Astrocyte (in vitro differentiated cells and primary cell): ENCODE measurements around the gene STARD3NL.

ENCODE experiments used
- EZH2 ChIP-seq: IDR thresholded peaks from 2 replicates; pipeline ENCODE4 v1.6.1; 2012; ENCODE audit warnings: mild to moderate bottlenecking, low read length, inconsistent platforms; ENCODE audit not compliant: insufficient read depth
- TF ChIP-seq, protein P1 (sequence below): IDR thresholded peaks from 2 replicates; pipeline ENCODE4 v1.5.1; 2011; ENCODE audit warnings: low read depth, mild to moderate bottlenecking, inconsistent platforms, low read length, moderate library complexity; ENCODE audit not compliant: insufficient read depth

DNA sequence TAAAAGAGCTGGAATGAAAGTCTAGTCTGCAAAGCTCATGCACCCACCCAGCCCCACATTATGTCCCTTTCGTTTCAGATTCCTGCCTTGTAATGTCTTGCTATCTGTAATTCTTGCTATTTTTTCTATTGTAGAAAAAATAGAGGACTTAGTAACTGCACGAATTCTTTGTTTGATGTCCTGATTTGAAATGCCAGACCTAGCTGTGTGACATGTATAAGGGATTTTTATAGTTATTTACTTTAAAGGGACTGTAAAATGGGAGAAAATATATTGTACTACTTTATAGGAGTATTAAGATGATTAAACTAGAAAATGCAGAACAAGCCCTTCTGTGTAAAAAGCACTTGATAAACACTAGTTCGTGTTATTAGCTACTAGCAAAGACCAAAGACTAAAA lies 63.0 kb downstream of the STARD3NL start:
- TF ChIP-seq, protein P1, sequence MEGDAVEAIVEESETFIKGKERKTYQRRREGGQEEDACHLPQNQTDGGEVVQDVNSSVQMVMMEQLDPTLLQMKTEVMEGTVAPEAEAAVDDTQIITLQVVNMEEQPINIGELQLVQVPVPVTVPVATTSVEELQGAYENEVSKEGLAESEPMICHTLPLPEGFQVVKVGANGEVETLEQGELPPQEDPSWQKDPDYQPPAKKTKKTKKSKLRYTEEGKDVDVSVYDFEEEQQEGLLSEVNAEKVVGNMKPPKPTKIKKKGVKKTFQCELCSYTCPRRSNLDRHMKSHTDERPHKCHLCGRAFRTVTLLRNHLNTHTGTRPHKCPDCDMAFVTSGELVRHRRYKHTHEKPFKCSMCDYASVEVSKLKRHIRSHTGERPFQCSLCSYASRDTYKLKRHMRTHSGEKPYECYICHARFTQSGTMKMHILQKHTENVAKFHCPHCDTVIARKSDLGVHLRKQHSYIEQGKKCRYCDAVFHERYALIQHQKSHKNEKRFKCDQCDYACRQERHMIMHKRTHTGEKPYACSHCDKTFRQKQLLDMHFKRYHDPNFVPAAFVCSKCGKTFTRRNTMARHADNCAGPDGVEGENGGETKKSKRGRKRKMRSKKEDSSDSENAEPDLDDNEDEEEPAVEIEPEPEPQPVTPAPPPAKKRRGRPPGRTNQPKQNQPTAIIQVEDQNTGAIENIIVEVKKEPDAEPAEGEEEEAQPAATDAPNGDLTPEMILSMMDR: no peak
- TF ChIP-seq EZH2: no peak
